HepG2 (cell line): Measurements from ENCODE around the gene BUB1. TPM values are rescaled to one million over a fixed set of nuclear protein-coding genes. Genes with fewer than 3 reads are reported as not detected.

Experiments
- ARNTL ChIP-seq: sonication (generic); formaldehyde crosslinking; IDR thresholded peaks from 2 replicates; pipeline ENCODE4 v1.4.0; 2020; ENCODE audit warnings: mild to moderate bottlenecking, missing genetic modification reagents
- ATF4 ChIP-seq, 2 experiments: fragments of 450-650 bp in 1 of 2; sonication (generic) in 1 of 2; formaldehyde crosslinking; IDR thresholded peaks; 2 replicates each; pipeline versions ENCODE4 v1.5.0 to v1.8.0; 2020 to 2022; ENCODE audit warnings: mild to moderate bottlenecking in 1 of 2, missing genetic modification reagents in 1 of 2
- KLF12 ChIP-seq: sonication (generic); formaldehyde crosslinking; IDR thresholded peaks from 2 replicates; pipeline ENCODE4 v1.4.0; 2020; ENCODE audit warnings: missing genetic modification reagents, borderline replicate concordance
- SKIL ChIP-seq: sonication (generic); formaldehyde crosslinking; IDR thresholded peaks from 2 replicates; pipeline ENCODE4 v1.8.0; 2022; ENCODE audit warnings: missing genetic modification reagents, mild to moderate bottlenecking, moderate library complexity, borderline replicate concordance
- SP2 ChIP-seq: sonication (generic); formaldehyde crosslinking; IDR thresholded peaks from 2 replicates; pipeline ENCODE4 v1.5.1; 2020; ENCODE audit warnings: mild to moderate bottlenecking, missing genetic modification reagents
- ZBTB49 ChIP-seq: sonication (generic); formaldehyde crosslinking; IDR thresholded peaks from 2 replicates; pipeline ENCODE4 v1.4.0; 2020; ENCODE audit warnings: missing genetic modification reagents, borderline replicate concordance
- ZNF296 ChIP-seq: sonication (generic); formaldehyde crosslinking; conservative IDR thresholded peaks from 2 replicates; pipeline ENCODE4 v1.5.0; 2020; ENCODE audit warnings: mild to moderate bottlenecking, missing genetic modification reagents
- ZNF317 ChIP-seq: sonication (generic); formaldehyde crosslinking; IDR thresholded peaks from 2 replicates; pipeline ENCODE4 v1.5.0; 2020; ENCODE audit warnings: mild to moderate bottlenecking, missing genetic modification reagents
- ZNF383 ChIP-seq: sonication (generic); formaldehyde crosslinking; IDR thresholded peaks from 2 replicates; pipeline ENCODE4 v1.4.0; 2020; ENCODE audit warnings: missing genetic modification reagents, mild to moderate bottlenecking, borderline replicate concordance
- ZNF878 ChIP-seq: sonication (generic); formaldehyde crosslinking; IDR thresholded peaks from 2 replicates; pipeline ENCODE4 v1.8.1; 2023; ENCODE audit warnings: mild to moderate bottlenecking, missing genetic modification reagents, moderate library complexity
- polyA plus RNA-seq, 8 experiments: library from polyadenylated mRNA; depleted of rRNA in 3 of 8; stranded (reverse) in 7 of 8; unstranded in 1 of 8; fragments of >200 nt; fragmentation: Illumina TruSeq in 4 of 8; extraction: Trizol in 4 of 8; gene quantifications; 2 replicates each; pipeline versions ENCODE4 v1.2.1 to v1.2.3, GENCODE V29; 2011 to 2016; ENCODE audit warnings: low read depth in 4 of 8, missing spikeins in 1 of 8, mixed read lengths in 1 of 8; ENCODE audit not compliant: insufficient read depth in 1 of 8
- total RNA-seq, 5 experiments: library from RNA; depleted of rRNA; stranded (reverse); fragments of >200 nt; fragmentation: Illumina TruSeq; extraction: Trizol; gene quantifications; 2 replicates each; pipeline ENCODE4 v1.2.3, GENCODE V29; 2016; ENCODE audit warnings: low read depth in 1 of 5
- TF ChIP-seq, protein P1 (sequence below): sonication (generic); formaldehyde crosslinking; conservative IDR thresholded peaks from 2 replicates; pipeline ENCODE4 v1.4.0; 2020; ENCODE audit warnings: missing genetic modification reagents
- TF ChIP-seq, protein P2 (sequence below): sonication (generic); formaldehyde crosslinking; IDR thresholded peaks from 2 replicates; pipeline ENCODE4 v1.4.0; 2020; ENCODE audit warnings: missing genetic modification reagents

BUB1 gene
- total and polyA plus RNA-seq, 2 of the 13 experiments (the other 11 are each of a cell fraction or from before 2014, with no cell fraction given) = 27.8 to 52.6 TPM

DNA sequence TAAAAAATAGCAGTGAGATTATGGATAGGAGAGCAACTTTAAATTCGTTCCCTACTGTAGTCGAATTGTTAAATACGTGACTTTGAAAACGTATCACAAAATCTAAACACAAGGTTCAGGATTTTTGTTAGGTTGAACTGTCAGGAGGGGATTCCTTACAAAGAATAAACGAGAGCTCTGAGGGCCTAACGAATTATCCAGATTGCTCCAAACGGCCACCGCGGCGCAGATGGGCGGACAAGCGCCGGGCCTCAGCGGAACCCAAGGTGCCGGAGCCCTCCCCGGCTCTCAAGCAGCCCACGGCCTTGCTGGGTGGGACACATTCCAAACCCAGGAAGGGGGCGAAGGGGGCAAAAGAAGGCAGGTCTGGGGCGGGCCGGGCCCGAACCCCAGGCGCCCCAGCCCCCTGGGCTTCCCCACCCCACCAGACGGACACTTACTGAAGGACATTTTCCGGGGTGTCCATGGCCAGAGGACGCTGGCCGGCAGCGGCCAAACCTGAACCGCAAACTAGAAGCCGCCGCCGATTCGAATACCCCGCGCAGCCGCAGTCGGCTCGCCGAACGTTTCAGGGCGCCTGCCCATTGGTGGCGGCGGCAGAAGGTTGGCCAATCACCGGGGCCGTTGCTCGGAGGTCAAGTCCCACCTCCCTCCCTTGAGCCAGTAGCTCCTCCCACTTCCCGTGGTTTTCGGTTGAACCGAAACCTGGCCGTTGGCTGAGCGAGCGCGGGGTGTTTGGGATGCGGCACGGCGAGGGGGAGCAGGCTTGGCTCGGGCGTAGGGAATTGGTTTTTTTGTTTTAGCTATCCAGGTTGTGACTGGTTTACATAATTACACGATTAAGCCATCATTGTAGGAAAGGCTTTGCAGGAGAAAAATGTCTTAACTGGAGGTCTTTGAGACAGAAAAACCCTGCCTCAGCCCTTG is at the start of gene BUB1 (continued):
- TF ChIP-seq, protein P1, sequence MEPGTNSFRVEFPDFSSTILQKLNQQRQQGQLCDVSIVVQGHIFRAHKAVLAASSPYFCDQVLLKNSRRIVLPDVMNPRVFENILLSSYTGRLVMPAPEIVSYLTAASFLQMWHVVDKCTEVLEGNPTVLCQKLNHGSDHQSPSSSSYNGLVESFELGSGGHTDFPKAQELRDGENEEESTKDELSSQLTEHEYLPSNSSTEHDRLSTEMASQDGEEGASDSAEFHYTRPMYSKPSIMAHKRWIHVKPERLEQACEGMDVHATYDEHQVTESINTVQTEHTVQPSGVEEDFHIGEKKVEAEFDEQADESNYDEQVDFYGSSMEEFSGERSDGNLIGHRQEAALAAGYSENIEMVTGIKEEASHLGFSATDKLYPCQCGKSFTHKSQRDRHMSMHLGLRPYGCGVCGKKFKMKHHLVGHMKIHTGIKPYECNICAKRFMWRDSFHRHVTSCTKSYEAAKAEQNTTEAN (CRISPR knock-in tag) = 0 out of 2 replicates have a peak, but pooled peaks have one; percentile 24
- TF ChIP-seq, protein P2, sequence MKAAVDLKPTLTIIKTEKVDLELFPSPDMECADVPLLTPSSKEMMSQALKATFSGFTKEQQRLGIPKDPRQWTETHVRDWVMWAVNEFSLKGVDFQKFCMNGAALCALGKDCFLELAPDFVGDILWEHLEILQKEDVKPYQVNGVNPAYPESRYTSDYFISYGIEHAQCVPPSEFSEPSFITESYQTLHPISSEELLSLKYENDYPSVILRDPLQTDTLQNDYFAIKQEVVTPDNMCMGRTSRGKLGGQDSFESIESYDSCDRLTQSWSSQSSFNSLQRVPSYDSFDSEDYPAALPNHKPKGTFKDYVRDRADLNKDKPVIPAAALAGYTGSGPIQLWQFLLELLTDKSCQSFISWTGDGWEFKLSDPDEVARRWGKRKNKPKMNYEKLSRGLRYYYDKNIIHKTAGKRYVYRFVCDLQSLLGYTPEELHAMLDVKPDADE (CRISPR knock-in tag) = no peak
- TF ChIP-seq KLF12 (CRISPR knock-in tag) (no peak), ZNF383 (no peak), ZBTB49 (CRISPR knock-in tag) (no peak), ARNTL (CRISPR knock-in tag) (no peak), ZNF878 (CRISPR knock-in tag) (peak; percentile 82), SKIL (CRISPR knock-in tag) (no peak; the same call in 1 of the 2 replicates), SP2 (CRISPR knock-in tag) (peak; percentile 82), ZNF317 (CRISPR knock-in tag) (no peak), ZNF296 (CRISPR knock-in tag) (0 out of 2 replicates have a peak, but pooled peaks have one; percentile 46), ATF4 (CRISPR knock-in tag; IDR thresholded peaks at IDR 0.05) (no peak; a peak in 1 of 4 replicates)
